HepG2 (cell line): ENCODE results near the gene INPP1. TPM values are rescaled to one million over a fixed set of nuclear protein-coding genes. Genes with fewer than 3 reads are reported as not detected.
A peak's percentile ranks its signal among the peaks of the same experiment; 100 is the strongest.

Experiments
- ATRX ChIP-seq: sonication (generic); formaldehyde crosslinking; IDR thresholded peaks from 2 replicates; pipeline ENCODE4 v1.4.0; 2020; ENCODE audit warnings: missing genetic modification reagents, borderline replicate concordance
- CCAR2 ChIP-seq: fragments of 200-400 bp; formaldehyde crosslinking; optimal IDR thresholded peaks from 2 replicates; pipeline ENCODE3; 2018; ENCODE audit warnings: low read depth, mild to moderate bottlenecking, low read length, moderate library complexity
- CEBPG ChIP-seq: IDR thresholded peaks from 2 replicates; pipeline ENCODE4 v1.6.1; 2016
- DNMT3B ChIP-seq: conservative IDR thresholded peaks from 2 replicates; pipeline ENCODE4 v1.6.1; 2016; ENCODE audit warnings: missing biosample characterization, control low read depth
- FOXC1 ChIP-seq: sonication (generic); formaldehyde crosslinking; IDR thresholded peaks from 2 replicates; pipeline ENCODE4 v1.8.0; 2022; ENCODE audit warnings: mild to moderate bottlenecking, missing genetic modification reagents, borderline replicate concordance
- HNF4G ChIP-seq, 2 experiments: sonication (generic) in 1 of 2; formaldehyde crosslinking in 1 of 2; IDR thresholded peaks; 2 replicates each; pipeline versions ENCODE4 v1.4.0 to v1.6.1; 2011 to 2020; ENCODE audit warnings: borderline replicate concordance in 2 of 2, low read depth in 2 of 2, mild to moderate bottlenecking in 2 of 2, low read length in 1 of 2, missing genetic modification reagents in 1 of 2, moderate library complexity in 1 of 2
- KDM5A ChIP-seq: fragments of 200-600 bp; sonication (generic); IDR thresholded peaks from 2 replicates; pipeline ENCODE4 v1.7.0; 2018; ENCODE audit warnings: antibody characterized with exemption, mild to moderate bottlenecking, low read length, borderline replicate concordance
- KLF15 ChIP-seq: sonication (generic); formaldehyde crosslinking; IDR thresholded peaks from 2 replicates; pipeline ENCODE4 v1.8.1; 2023; ENCODE audit warnings: borderline replicate concordance, mild to moderate bottlenecking, inconsistent platforms, missing genetic modification reagents, mixed read lengths
- MEF2D ChIP-seq: sonication (generic); formaldehyde crosslinking; IDR thresholded peaks from 2 replicates; pipeline ENCODE4 v1.5.1; 2020; ENCODE audit warnings: mild to moderate bottlenecking, missing genetic modification reagents
- MXD4 ChIP-seq: IDR thresholded peaks from 2 replicates; pipeline ENCODE4 v1.6.1; 2016; ENCODE audit warnings: mild to moderate bottlenecking, missing biosample characterization, missing genetic modification reagents
- MYNN ChIP-seq: sonication (generic); formaldehyde crosslinking; IDR thresholded peaks from 2 replicates; pipeline ENCODE4 v1.4.0; 2020; ENCODE audit warnings: mild to moderate bottlenecking, low read depth, missing genetic modification reagents
- MYPOP ChIP-seq: sonication (generic); formaldehyde crosslinking; IDR thresholded peaks from 2 replicates; pipeline ENCODE4 v1.8.1; 2023; ENCODE audit warnings: mild to moderate bottlenecking, moderate library complexity, missing genetic modification reagents
- NBN ChIP-seq: fragments of 450-650 bp; conservative IDR thresholded peaks from 2 replicates; pipeline ENCODE4 v1.6.1; 2017
- SP2 ChIP-seq: sonication (generic); formaldehyde crosslinking; IDR thresholded peaks from 2 replicates; pipeline ENCODE4 v1.5.1; 2020; ENCODE audit warnings: mild to moderate bottlenecking, missing genetic modification reagents
- TAF15 ChIP-seq: fragments of 200-400 bp; formaldehyde crosslinking; IDR thresholded peaks from one replicate; pipeline ENCODE4 v1.6.1; 2018; ENCODE audit warnings: mild to moderate bottlenecking, low read depth, low read length; ENCODE audit not compliant: poor library complexity, severe bottlenecking
- TP53 ChIP-seq: sonication (generic); formaldehyde crosslinking; conservative IDR thresholded peaks from 2 replicates; pipeline ENCODE4 v1.4.0; 2020; ENCODE audit warnings: missing genetic modification reagents
- ZNF121 ChIP-seq: sonication (generic); formaldehyde crosslinking; IDR thresholded peaks from 2 replicates; pipeline ENCODE4 v1.5.0; 2020; ENCODE audit warnings: mild to moderate bottlenecking, missing genetic modification reagents
- ZNF331 ChIP-seq: sonication (generic); formaldehyde crosslinking; IDR thresholded peaks from 2 replicates; pipeline ENCODE4 v1.4.0; 2020; ENCODE audit warnings: missing genetic modification reagents
- ZNF33A ChIP-seq: sonication (generic); formaldehyde crosslinking; IDR thresholded peaks from 2 replicates; pipeline ENCODE4 v1.5.1; 2020; ENCODE audit warnings: missing genetic modification reagents, mild to moderate bottlenecking, moderate library complexity, borderline replicate concordance
- ZNF441 ChIP-seq: sonication (generic); formaldehyde crosslinking; IDR thresholded peaks from 2 replicates; pipeline ENCODE4 v1.7.0; 2021; ENCODE audit warnings: missing genetic modification reagents, borderline replicate concordance
- ZNF484 ChIP-seq: sonication (generic); formaldehyde crosslinking; IDR thresholded peaks from 2 replicates; pipeline ENCODE4 v1.5.1; 2020; ENCODE audit warnings: mild to moderate bottlenecking, low read depth, missing genetic modification reagents, borderline replicate concordance
- ZNF564 ChIP-seq: sonication (generic); formaldehyde crosslinking; IDR thresholded peaks from 2 replicates; pipeline ENCODE4 v1.8.1; 2023; ENCODE audit warnings: mild to moderate bottlenecking, missing genetic modification reagents
- ZNF569 ChIP-seq: sonication (generic); formaldehyde crosslinking; IDR thresholded peaks from 2 replicates; pipeline ENCODE4 v1.5.0; 2020; ENCODE audit warnings: mild to moderate bottlenecking, missing genetic modification reagents, moderate library complexity, borderline replicate concordance
- ZNF614 ChIP-seq: IDR thresholded peaks from 2 replicates; pipeline ENCODE4 v1.6.1; 2018; ENCODE audit warnings: missing biosample characterization, missing genetic modification reagents, inconsistent platforms, borderline replicate concordance
- ZNF839 ChIP-seq: sonication (generic); formaldehyde crosslinking; IDR thresholded peaks from 2 replicates; pipeline ENCODE4 v1.4.0; 2020; ENCODE audit warnings: missing genetic modification reagents, mild to moderate bottlenecking, borderline replicate concordance
- polyA plus RNA-seq, 8 experiments: library from polyadenylated mRNA; depleted of rRNA in 3 of 8; stranded (reverse) in 7 of 8; unstranded in 1 of 8; fragments of >200 nt; fragmentation: Illumina TruSeq in 4 of 8; extraction: Trizol in 4 of 8; gene quantifications; 2 replicates each; pipeline versions ENCODE4 v1.2.1 to v1.2.3, GENCODE V29; 2011 to 2016; ENCODE audit warnings: low read depth in 4 of 8, missing spikeins in 1 of 8, mixed read lengths in 1 of 8; ENCODE audit not compliant: insufficient read depth in 1 of 8
- total RNA-seq, 5 experiments: library from RNA; depleted of rRNA; stranded (reverse); fragments of >200 nt; fragmentation: Illumina TruSeq; extraction: Trizol; gene quantifications; 2 replicates each; pipeline ENCODE4 v1.2.3, GENCODE V29; 2016; ENCODE audit warnings: low read depth in 1 of 5
- TF ChIP-seq, protein P1 (sequence below): sonication (generic); formaldehyde crosslinking; IDR thresholded peaks from 2 replicates; pipeline ENCODE4 v1.5.0; 2020; ENCODE audit warnings: missing genetic modification reagents, mild to moderate bottlenecking, borderline replicate concordance

Gene INPP1
- total and polyA plus RNA-seq, 2 of the 13 experiments (the other 11 are each of a cell fraction or from before 2014, with no cell fraction given), result 10.0 to 13.3 TPM

DNA sequence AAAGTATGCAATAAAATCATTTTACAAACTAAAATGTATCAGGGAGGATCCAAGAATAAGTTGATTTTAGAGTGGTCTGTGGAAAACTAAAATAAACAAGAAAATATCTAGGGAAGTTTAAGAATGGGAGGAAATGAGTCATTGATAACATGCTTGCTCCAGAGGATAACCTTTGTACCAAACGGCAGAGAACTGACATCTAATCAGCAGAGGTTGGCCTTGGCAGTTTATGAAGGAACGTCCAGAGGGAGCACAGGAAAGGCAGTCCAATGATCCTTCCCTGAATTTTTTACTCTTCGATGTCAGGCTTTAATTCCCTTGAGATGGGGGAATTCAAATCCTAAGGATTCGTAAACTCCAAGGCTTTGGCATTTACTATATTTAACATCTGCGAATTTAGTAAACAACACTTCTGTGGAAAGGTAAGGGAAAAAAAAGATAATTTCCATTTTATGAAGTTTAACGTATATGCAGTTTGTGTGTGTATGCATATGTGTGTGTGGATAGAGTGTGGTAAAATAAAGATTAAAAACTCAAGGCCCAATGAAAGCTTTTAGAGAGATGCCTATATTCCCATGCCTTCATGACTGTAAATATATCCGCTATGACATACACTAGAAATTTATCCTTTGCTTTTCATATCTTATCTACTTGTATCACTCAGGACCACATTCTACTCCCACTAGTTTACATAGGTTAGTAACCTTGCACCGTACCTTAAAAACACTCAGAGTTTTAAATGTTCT is 8.7 kb upstream of the INPP1 start (continued):
- peak; percentile 80 for TF ChIP-seq CEBPG (CRISPR knock-in tag)
- no peak for TF ChIP-seq TAF15
- no peak for TF ChIP-seq ZNF839 (CRISPR knock-in tag)
- TF ChIP-seq ZNF121 (CRISPR knock-in tag), result no peak
- no peak; the same call in 1 of the 2 replicates for TF ChIP-seq MXD4 (CRISPR knock-in tag)
- TF ChIP-seq HNF4G (IDR thresholded peaks at IDR 0.05; ENCODE audit: borderline replicate concordance, low read depth, low read length), result peak; percentile 97
- peak; percentile 91; the same call in 1 of the 2 replicates for TF ChIP-seq HNF4G (CRISPR knock-in tag; IDR thresholded peaks at IDR 0.05; ENCODE audit: borderline replicate concordance, low read depth)
- TF ChIP-seq DNMT3B, result peak; percentile 87; the same call in 1 of the 2 replicates
- TF ChIP-seq ZNF614 (CRISPR knock-in tag), result peak; percentile 45; the same call in 1 of the 2 replicates
- TF ChIP-seq ZNF33A (CRISPR knock-in tag), result no peak
- TF ChIP-seq ZNF484 (CRISPR knock-in tag), result no peak
- TF ChIP-seq KLF15 (CRISPR knock-in tag), result no peak
- no peak; the same call in 1 of the 2 replicates for TF ChIP-seq KDM5A
- TF ChIP-seq ZNF569 (CRISPR knock-in tag), result peak; percentile 36; the same call in 1 of the 2 replicates
- TF ChIP-seq SP2 (CRISPR knock-in tag), result no peak
- peak; percentile 43; the same call in 1 of the 2 replicates for TF ChIP-seq MYPOP
- no peak for TF ChIP-seq CCAR2
- no peak for TF ChIP-seq ZNF564 (CRISPR knock-in tag)
- no peak for TF ChIP-seq MYNN (CRISPR knock-in tag)
- no peak for TF ChIP-seq TP53
- TF ChIP-seq ATRX (CRISPR knock-in tag), result no peak
- no peak; the same call in 1 of the 2 replicates for TF ChIP-seq MEF2D (CRISPR knock-in tag)
- TF ChIP-seq FOXC1 (CRISPR knock-in tag), result no peak
- peak; percentile 90 for TF ChIP-seq ZNF331 (CRISPR knock-in tag)
- TF ChIP-seq NBN, result no peak
- TF ChIP-seq, protein P1, sequence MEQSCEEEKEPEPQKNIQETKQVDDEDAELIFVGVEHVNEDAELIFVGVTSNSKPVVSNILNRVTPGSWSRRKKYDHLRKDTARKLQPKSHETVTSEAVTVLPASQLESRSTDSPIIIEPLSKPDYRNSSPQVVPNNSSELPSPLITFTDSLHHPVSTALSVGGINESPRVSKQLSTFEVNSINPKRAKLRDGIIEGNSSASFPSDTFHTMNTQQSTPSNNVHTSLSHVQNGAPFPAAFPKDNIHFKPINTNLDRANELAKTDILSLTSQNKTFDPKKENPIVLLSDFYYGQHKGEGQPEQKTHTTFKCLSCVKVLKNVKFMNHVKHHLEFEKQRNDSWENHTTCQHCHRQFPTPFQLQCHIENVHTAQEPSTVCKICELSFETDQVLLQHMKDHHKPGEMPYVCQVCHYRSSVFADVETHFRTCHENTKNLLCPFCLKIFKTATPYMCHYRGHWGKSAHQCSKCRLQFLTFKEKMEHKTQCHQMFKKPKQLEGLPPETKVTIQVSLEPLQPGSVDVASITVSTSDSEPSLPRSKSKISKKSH (CRISPR knock-in tag), result no peak
- TF ChIP-seq ZNF441 (CRISPR knock-in tag), result no peak
